Activated CD8-positive, alpha-beta memory T cell treated with anti-CD3 and anti-CD28 coated beads, Interleukin-2, amount 10 ng/mL, durations not matched to agents 7 days and 5 days (primary cell): ENCODE measurements around the gene ARHGAP26. TPM values are rescaled to one million over a fixed set of nuclear protein-coding genes. Genes with fewer than 3 reads are reported as not detected.

Experiments
- ATAC-seq: fragments of 150-1000 bp; cut with Tn5 transposase; one replicate; pipeline ENCODE4 v1.10.0; 2021; ENCODE audit warnings: moderate library complexity
- CTCF ChIA-PET: fragments of 350-600 bp; sonication (Branson Sonifier 250); formaldehyde crosslinking; loops from one replicate; lab custom pipeline; 2021; ENCODE audit warnings: antibody characterized with exemption; lab: Charles Lee
- DNase-seq: peaks from one replicate; pipeline ENCODE4 v3.0.0-alpha.2; 2020
- H3K27ac Mint-ChIP-seq: one replicate; pipeline ENCODE4 v1.8.0; 2021; ENCODE audit warnings: mild to moderate bottlenecking, mixed read lengths
- H3K27me3 Mint-ChIP-seq: one replicate; pipeline ENCODE4 v1.8.0; 2021; ENCODE audit warnings: mixed read lengths
- H3K36me3 Mint-ChIP-seq: one replicate; pipeline ENCODE4 v1.8.0; 2021; ENCODE audit warnings: mild to moderate bottlenecking, mixed read lengths
- H3K4me1 Mint-ChIP-seq: one replicate; pipeline ENCODE4 v1.8.0; 2021; ENCODE audit warnings: mixed read lengths
- H3K4me3 Mint-ChIP-seq: one replicate; pipeline ENCODE4 v1.8.0; 2021; ENCODE audit warnings: mild to moderate bottlenecking, moderate library complexity, mixed read lengths
- H3K9me3 Mint-ChIP-seq: one replicate; pipeline ENCODE4 v1.8.0; 2022; ENCODE audit warnings: low read depth, mixed read lengths
- total RNA-seq, 2 experiments: library from RNA; stranded (reverse); gene quantifications; one replicate each; pipeline ENCODE4 v1.2.3, GENCODE V29; 2021

The ARHGAP26 gene
- total RNA-seq, 2 experiments from 2014 or later, result 12.6 to 38.9 TPM

DNA sequence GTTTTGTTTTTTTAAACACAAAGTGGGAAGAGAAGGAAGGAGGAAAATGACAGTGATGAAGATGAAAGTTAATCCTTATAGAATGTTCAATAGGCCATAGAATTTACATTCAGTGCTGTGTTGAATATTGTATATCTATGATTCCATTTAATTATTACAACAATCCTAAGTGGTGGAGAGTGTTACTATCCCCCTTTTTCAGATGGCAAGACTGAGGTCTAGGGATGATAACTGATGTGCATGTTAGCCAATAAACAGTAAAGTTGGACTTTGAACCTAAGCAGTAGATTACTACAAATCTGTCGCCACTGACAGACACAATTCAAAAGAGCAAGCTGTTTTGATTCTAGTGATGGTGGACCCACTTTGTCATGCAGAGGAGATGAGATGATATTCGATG, 237.9 kb downstream of the ARHGAP26 start:
- H3K27ac Mint-ChIP-seq, result peak overlapping the region; percentile 74
- peaks cover 39% of the 10 kb centered on the region for H3K36me3 Mint-ChIP-seq
- CTCF ChIA-PET, result interaction anchor here (1.3 to 2.5 kb wide), 4 partner anchors 11 to 396 kb away, joined by 6 to 14 read pairs (median 10); partner anchors contain the start of gene NR3C1
- peak overlapping the region; percentile 4 for H3K4me3 Mint-ChIP-seq
- no peak for ATAC-seq
- H3K27me3 Mint-ChIP-seq, result no peaks in the 10 kb centered on the region
- H3K4me1 Mint-ChIP-seq, result peaks cover 75% of the 10 kb centered on the region
- no peaks in the 10 kb centered on the region for H3K9me3 Mint-ChIP-seq
- DNase-seq, result no peak

GRCh38 chr5:143008809-143009521, 238.8 kb downstream of the ARHGAP26 start:
- peak overlapping the region; percentile 35 for H3K4me3 Mint-ChIP-seq
- CTCF ChIA-PET, result interaction anchor here (0.8 to 2.5 kb wide), 12 partner anchors 10 to 1180 kb away, joined by 3 to 14 read pairs (median 6); partner anchors contain the start of gene NR3C1
- peaks cover 35% of the 10 kb centered on the region for H3K36me3 Mint-ChIP-seq
- H3K27me3 Mint-ChIP-seq, result no peaks in the 10 kb centered on the region
- H3K27ac Mint-ChIP-seq, result peak overlapping the region; percentile 74
- peak; percentile 94 for ATAC-seq
- peak; percentile 93 for DNase-seq
- peaks cover 65% of the 10 kb centered on the region for H3K4me1 Mint-ChIP-seq
- H3K9me3 Mint-ChIP-seq, result no peaks in the 10 kb centered on the region

DNA sequence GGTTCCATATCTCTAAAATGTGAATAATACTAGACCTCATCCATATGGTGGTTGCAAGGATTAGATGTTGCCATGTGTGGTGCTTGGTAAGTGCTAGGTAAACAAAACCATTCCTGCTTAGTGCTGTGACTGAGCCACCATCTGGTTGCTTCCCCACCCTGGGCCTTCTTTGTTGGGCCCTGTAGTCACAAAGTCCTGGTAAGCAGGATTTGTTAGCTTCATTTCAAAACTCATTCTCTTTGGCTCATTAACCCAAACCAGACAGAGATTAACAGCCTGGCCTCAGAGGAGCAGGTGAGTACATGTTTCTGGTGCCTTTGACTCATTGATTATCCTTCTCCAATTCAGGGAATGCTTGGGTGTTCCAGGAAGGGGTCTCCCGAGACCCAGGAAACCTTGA, 240.2 kb downstream of the ARHGAP26 start:
- no peak for ATAC-seq
- Mint-ChIP-seq H3K4me3 (no peak overlapping the region), H3K36me3 (peaks cover 29% of the 10 kb centered on the region), H3K4me1 (peaks cover 52% of the 10 kb centered on the region), H3K9me3 (no peaks in the 10 kb centered on the region), H3K27ac (no peak overlapping the region), H3K27me3 (no peaks in the 10 kb centered on the region)
- no peak for DNase-seq
- CTCF ChIA-PET, result no interaction called here

DNA sequence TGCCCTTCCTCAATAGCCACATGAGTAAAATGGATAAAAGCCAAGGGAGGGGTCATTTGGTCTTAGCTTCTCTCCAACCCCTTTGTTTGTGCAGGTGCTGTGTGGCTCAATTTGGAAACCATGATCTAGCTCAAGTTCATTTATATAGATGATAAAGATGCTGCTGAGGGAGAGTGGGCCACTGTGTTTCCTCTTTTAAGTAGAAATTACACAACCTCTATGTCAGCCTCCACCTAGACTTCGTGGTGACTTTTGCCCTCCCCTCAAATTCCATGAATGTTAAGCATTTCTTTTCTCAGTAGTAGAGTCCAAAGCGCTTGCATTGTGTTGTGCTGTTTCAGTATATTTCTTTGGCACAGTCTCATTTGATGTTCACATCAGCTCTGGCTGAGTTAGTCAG, 241.4 kb downstream of the ARHGAP26 start:
- Mint-ChIP-seq H3K9me3 (no peaks in the 10 kb centered on the region), H3K36me3 (peaks cover 28% of the 10 kb centered on the region), H3K4me3 (no peak overlapping the region), H3K27me3 (no peaks in the 10 kb centered on the region), H3K4me1 (peaks cover 42% of the 10 kb centered on the region), H3K27ac (peak overlapping the region; percentile 12)
- ATAC-seq, result no peak
- CTCF ChIA-PET, result no interaction called here
- DNase-seq, result no peak

- H3K36me3 Mint-ChIP-seq, result peaks cover 31% of the 10 kb centered on the region
- no peak overlapping the region for H3K4me3 Mint-ChIP-seq
- H3K27me3 Mint-ChIP-seq, result no peaks in the 10 kb centered on the region
- DNase-seq, result no peak
- H3K4me1 Mint-ChIP-seq, result peaks cover 27% of the 10 kb centered on the region
- CTCF ChIA-PET, result no interaction called here
- no peaks in the 10 kb centered on the region for H3K9me3 Mint-ChIP-seq
- no peak overlapping the region for H3K27ac Mint-ChIP-seq
- no peak for ATAC-seq
Observed at GRCh38 chr5:143013176-143013891, 243.2 kb downstream of the ARHGAP26 start.

DNA sequence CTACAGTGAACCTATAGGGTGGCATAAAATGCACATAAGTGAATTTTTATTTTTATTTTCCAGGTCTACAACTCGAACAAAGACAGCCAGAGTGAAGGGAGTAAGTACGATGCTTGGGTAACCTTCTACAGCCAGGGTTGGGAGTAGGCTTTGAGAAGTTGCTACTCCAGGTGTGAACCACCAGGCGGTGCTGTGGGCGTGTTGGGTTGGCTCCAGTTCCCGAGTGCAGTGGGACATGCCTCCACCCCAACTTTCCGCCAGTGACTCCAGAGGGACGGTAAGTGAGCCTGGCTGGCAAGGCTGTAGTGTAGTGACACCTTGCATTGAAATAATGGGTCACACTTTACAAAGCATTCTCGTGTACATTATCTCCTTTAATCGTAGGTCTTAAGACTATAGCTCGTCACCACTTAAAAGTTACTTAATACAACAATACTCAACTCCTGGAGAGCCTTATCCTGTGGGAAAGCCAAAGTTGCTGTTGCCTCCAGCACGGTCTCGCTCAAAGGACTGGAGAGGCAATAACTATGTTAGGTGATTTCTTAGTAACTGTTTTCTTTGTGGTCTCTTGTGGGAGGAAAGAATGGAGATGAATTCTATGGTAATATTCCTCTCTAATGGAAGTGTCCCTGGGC, 244.0 kb downstream of the ARHGAP26 start:
- no peak for DNase-seq
- peaks cover 30% of the 10 kb centered on the region for H3K36me3 Mint-ChIP-seq
- no peaks in the 10 kb centered on the region for H3K9me3 Mint-ChIP-seq
- no peaks in the 10 kb centered on the region for H3K27me3 Mint-ChIP-seq
- no peak overlapping the region for H3K27ac Mint-ChIP-seq
- CTCF ChIA-PET, result interaction anchor here (0.8 kb wide), 1 partner anchor 191 kb away, joined by 3 read pairs; no protein-coding TSS in a partner anchor
- no peak for ATAC-seq
- H3K4me3 Mint-ChIP-seq, result no peak overlapping the region
- peaks cover 19% of the 10 kb centered on the region for H3K4me1 Mint-ChIP-seq

DNA sequence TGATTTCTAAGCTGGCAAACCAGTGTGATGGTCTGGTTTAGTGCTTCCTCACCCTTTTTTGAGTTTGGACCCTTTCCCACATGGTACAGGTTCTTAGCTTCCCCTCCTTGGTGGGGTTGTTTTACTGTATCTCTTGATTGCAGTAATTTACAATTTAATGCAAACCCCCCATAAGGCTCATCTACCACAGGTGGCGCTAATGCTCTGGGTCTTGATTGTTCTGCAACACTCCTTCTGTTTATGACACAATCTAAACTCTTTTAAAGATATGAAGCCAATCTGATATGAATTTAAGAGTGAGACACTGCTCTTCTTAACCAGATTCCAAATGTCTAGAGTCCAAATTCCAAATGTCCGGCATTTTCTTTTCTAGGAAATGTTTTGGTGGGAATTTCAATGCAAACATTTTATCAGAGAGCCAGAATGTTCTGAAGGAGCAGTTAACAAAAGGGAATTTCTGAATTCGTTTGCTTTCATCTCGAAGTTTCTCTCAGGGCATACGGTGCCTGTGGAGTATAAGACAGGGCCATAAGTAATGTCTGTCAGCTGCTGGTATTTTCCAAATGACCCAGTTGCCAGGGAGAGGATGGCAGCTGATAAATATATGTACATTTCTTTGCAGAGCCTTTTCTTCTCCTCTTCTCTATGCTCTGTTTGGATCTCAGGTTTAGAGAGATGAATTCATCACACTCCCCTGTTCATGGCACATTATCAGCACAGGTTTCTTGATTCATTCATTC, 246.8 kb downstream of the ARHGAP26 start:
- Mint-ChIP-seq H3K27me3 (peaks cover 9% of the 10 kb centered on the region), H3K4me1 (peaks cover 12% of the 10 kb centered on the region), H3K9me3 (no peaks in the 10 kb centered on the region), H3K36me3 (peaks cover 34% of the 10 kb centered on the region), H3K4me3 (no peak overlapping the region), H3K27ac (no peak overlapping the region)
- DNase-seq (peak; percentile 69), ATAC-seq (no peak)
- CTCF ChIA-PET, result interaction anchor here (0.5 to 0.9 kb wide), 2 partner anchors 122 to 204 kb away, joined by 3 to 5 read pairs; no protein-coding TSS in a partner anchor

- CTCF ChIA-PET, result interaction anchor here (0.5 to 1.3 kb wide), 2 partner anchors 12 to 203 kb away, joined by 3 read pairs; no protein-coding TSS in a partner anchor
- Mint-ChIP-seq H3K36me3 (peaks cover 34% of the 10 kb centered on the region), H3K27me3 (peaks cover 11% of the 10 kb centered on the region), H3K9me3 (no peaks in the 10 kb centered on the region), H3K27ac (no peak overlapping the region), H3K4me3 (no peak overlapping the region), H3K4me1 (peaks cover 12% of the 10 kb centered on the region)
- DNase-seq (no peak), ATAC-seq (no peak)
Observed at GRCh38 chr5:143017541-143017940, 247.4 kb downstream of the ARHGAP26 start.

GRCh38 chr5:143017992-143018391, 247.8 kb downstream of the ARHGAP26 start:
- DNase-seq (no peak), ATAC-seq (no peak)
- Mint-ChIP-seq H3K4me1 (peaks cover 14% of the 10 kb centered on the region), H3K9me3 (no peaks in the 10 kb centered on the region), H3K4me3 (no peak overlapping the region), H3K27ac (no peak overlapping the region), H3K36me3 (peaks cover 34% of the 10 kb centered on the region), H3K27me3 (peaks cover 15% of the 10 kb centered on the region)
- CTCF ChIA-PET, result interaction anchor here (1.3 kb wide), 1 partner anchor 12 kb away, joined by 3 read pairs; no protein-coding TSS in a partner anchor

DNA sequence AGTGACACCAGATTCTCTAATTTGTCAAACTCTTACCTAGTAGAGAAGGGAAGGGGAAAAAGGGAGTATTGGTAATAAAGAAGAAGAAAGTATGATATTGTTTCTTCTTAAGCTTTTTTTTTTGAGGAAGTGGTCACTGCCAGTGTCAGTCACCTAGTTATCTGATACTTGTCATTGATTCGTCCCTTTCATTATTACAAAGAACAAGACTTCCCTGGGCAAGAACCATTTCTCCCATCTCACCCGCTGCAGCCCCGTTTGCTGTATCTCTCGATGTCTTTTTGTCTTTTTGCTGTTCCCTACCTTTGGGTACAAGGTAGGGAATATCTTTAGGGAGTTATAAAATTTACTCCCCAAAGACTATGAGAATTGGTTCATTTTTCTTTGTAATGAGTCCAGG, 249.0 kb downstream of the ARHGAP26 start:
- Mint-ChIP-seq H3K9me3 (no peaks in the 10 kb centered on the region), H3K4me3 (no peak overlapping the region), H3K4me1 (peaks cover 25% of the 10 kb centered on the region), H3K27me3 (peaks cover 21% of the 10 kb centered on the region), H3K36me3 (peaks cover 34% of the 10 kb centered on the region), H3K27ac (no peak overlapping the region)
- ATAC-seq (no peak), DNase-seq (no peak)
- CTCF ChIA-PET, result interaction anchor here (1.3 kb wide), 1 partner anchor 13 kb away, joined by 3 read pairs; no protein-coding TSS in a partner anchor

DNA sequence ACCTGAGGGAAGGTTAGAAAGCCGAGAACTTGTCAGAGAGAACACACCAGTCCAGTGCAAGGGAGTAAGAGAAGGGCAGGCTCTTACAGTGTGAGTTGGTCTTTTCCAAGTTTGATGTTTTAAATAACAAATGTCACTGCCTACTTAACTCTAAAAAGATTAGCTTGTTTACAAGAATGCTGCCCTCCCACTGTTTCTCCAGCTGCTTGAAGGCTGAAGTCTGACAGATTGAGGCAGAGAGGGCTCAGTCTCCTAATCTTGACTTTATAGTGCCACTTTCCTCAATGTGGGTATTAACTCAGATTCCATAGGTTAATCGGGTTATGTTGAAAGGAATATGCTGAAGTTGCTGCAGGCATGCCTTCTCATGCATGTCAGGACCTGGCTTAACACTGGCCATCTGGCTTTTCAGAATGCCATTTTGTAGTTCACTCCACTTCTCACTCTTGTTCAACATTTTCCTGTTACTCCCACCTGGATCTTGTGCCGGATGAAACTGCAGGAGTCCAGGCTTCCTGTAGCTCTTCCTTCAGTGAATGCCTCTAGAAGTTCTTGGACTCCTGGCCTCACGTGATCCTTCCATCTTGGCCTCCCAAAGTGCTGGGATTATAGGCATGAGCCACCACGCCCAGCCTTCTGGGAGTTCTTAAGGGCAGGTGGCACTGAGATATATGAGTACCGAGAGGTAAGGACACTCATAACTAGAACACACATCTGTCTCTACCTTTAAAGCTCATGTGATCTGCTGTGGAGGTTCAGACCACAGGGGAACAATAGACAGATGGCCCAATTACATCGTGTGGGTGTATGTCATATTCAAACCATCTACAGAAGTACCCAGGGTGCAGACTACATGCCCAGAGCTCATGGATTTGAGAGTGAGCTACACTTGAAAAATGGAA, 249.7 kb downstream of the ARHGAP26 start:
- peaks cover 31% of the 10 kb centered on the region for H3K4me1 Mint-ChIP-seq
- CTCF ChIA-PET, result no interaction called here
- no peak overlapping the region for H3K4me3 Mint-ChIP-seq
- H3K27me3 Mint-ChIP-seq, result peaks cover 27% of the 10 kb centered on the region
- DNase-seq (no peak), ATAC-seq (peak; percentile 31)
- H3K27ac Mint-ChIP-seq, result no peak overlapping the region
- peaks cover 34% of the 10 kb centered on the region for H3K36me3 Mint-ChIP-seq
- H3K9me3 Mint-ChIP-seq, result no peaks in the 10 kb centered on the region

DNA sequence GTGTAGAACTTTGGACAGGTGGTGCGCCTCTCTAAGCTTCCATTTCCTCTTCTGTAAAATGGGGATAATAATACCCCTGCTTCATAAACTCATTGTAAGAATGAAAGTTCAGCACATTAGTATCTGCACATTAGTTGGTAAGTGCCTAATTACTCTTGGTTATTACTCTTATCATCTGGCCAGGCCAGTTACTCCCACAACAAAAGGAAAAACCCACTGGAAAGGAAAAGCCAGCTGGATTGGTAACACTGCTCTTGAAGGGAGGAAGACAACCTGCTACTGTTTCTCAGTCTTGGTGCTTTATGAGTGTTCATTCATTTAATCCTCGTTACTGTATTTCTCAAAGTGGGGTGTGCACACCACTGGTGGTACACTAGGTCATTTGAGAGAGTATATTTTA, 251.4 kb downstream of the ARHGAP26 start:
- H3K4me1 Mint-ChIP-seq, result peaks cover 38% of the 10 kb centered on the region
- no peak for ATAC-seq
- H3K27ac Mint-ChIP-seq, result no peak overlapping the region
- no peak for DNase-seq
- H3K9me3 Mint-ChIP-seq, result no peaks in the 10 kb centered on the region
- no peak overlapping the region for H3K4me3 Mint-ChIP-seq
- peaks cover 34% of the 10 kb centered on the region for H3K36me3 Mint-ChIP-seq
- CTCF ChIA-PET, result no interaction called here
- peaks cover 42% of the 10 kb centered on the region for H3K27me3 Mint-ChIP-seq
